ENCODE data around the gene ARSA.

DNA sequence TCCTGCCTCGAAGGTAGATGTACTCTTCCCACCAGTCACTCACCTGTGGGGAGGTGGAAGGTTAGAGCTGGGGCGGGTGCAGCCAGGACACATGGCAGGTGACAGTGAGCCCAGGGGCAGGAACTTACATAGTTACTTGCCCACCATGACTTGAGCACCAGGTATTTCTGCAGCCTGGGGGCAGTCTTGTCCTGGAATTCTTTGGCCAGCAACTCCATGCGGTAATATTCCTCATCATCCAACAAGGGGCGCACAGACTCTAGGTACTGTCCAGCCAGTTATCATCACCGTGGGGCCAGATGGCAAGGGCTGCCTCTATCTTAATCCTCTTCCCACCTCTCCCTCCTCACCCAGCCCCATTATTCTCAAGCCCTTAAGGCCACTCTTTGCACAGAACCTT, 51.9 kb downstream of the ARSA start:
- TF ChIP-seq CTCF (IDR thresholded peaks at IDR 0.05) (peak in 3 of 5 experiments; percentile 16 to 47 (median 18)), EP300 (IDR thresholded peaks at IDR 0.05; ENCODE audit: low read depth) (no peak)

All from transverse colon (tissue), 3 donors.